CD14-positive monocyte (primary cell): Measurements from ENCODE around the gene TNFSF13B. TPM values are rescaled to one million over a fixed set of nuclear protein-coding genes. Genes with fewer than 3 reads are reported as not detected.
A peak's percentile ranks its signal among the peaks of the same experiment; 100 is the strongest.
"Not testable (repeated sequence)": the region's sequence is repeated elsewhere in the genome, so short reads cannot be mapped to it uniquely, and the experiment has no call there.

Source experiments
- DNase-seq, 3 donors: peaks; one replicate each; pipeline ENCODE4 v3.0.0-alpha.2; 2011 to 2022
- H2AFZ ChIP-seq: 2 replicates; pipeline ENCODE4 v1.6.0; 2012; ENCODE audit warnings: mild to moderate bottlenecking, low read depth, low read length, inconsistent platforms; ENCODE audit not compliant: insufficient read depth, poor library complexity, severe bottlenecking
- H3K27ac ChIP-seq, 2 donors: 1 replicate in 1 of 2; 2 replicates in 1 of 2; pipeline ENCODE4 v1.5.1; 2012 to 2013; ENCODE audit warnings: low read length in 2 of 2, control low read depth in 1 of 2, inconsistent platforms in 1 of 2, low read depth in 1 of 2, mild to moderate bottlenecking in 1 of 2
- H3K27me3 ChIP-seq, 2 donors: one replicate each; pipeline versions ENCODE4 v1.6.0 to v1.6.1; 2011 to 2013; ENCODE audit warnings: low read length in 2 of 2; ENCODE audit not compliant: control insufficient read depth in 2 of 2, insufficient read depth in 2 of 2
- H3K36me3 ChIP-seq, 2 donors: replicated peaks in 1 of 2; 1 replicate in 1 of 2; 2 replicates in 1 of 2; pipeline versions ENCODE4 v1.5.1 to v1.6.1; 2012 to 2013; ENCODE audit warnings: low read length in 2 of 2, control low read depth in 1 of 2, inconsistent platforms in 1 of 2, mild to moderate bottlenecking in 1 of 2; ENCODE audit not compliant: insufficient read depth in 2 of 2, control insufficient read depth in 1 of 2
- H3K4me1 ChIP-seq, 2 donors: 1 replicate in 1 of 2; 2 replicates in 1 of 2; pipeline versions ENCODE4 v1.5.1 to v1.6.1; 2012 to 2013; ENCODE audit warnings: low read length in 2 of 2, control low read depth in 1 of 2, inconsistent platforms in 1 of 2, mild to moderate bottlenecking in 1 of 2, moderate library complexity in 1 of 2; ENCODE audit not compliant: insufficient read depth in 2 of 2, control insufficient read depth in 1 of 2
- H3K4me2 ChIP-seq: replicated peaks from 2 replicates; pipeline ENCODE3; 2012; ENCODE audit warnings: low read length, moderate library complexity, mild to moderate bottlenecking; ENCODE audit not compliant: poor library complexity, severe bottlenecking; ENCODE audit errors: extremely low read depth
- H3K4me3 ChIP-seq, 3 experiments: fragments of 200-600 bp in 1 of 3; sonication (generic) in 1 of 3; replicated peaks in 1 of 3; 1 replicate in 2 of 3; 2 replicates in 1 of 3; pipeline ENCODE4 v1.5.1; 2011 to 2013; ENCODE audit warnings: low read length in 3 of 3, mild to moderate bottlenecking in 3 of 3, control low read depth in 2 of 3, low read depth in 2 of 3, inconsistent platforms in 1 of 3, moderate library complexity in 1 of 3
- H3K79me2 ChIP-seq: 2 replicates; pipeline ENCODE4 v1.6.0; 2012; ENCODE audit warnings: mild to moderate bottlenecking, control low read depth, inconsistent platforms, low read length, moderate library complexity; ENCODE audit not compliant: insufficient read depth
- H3K9ac ChIP-seq: 2 replicates; pipeline ENCODE4 v1.6.0; 2017; ENCODE audit warnings: low read length, mild to moderate bottlenecking; ENCODE audit not compliant: insufficient read depth, poor library complexity, severe bottlenecking
- H3K9me3 ChIP-seq, 2 donors: replicated peaks in 1 of 2; 1 replicate in 1 of 2; 2 replicates in 1 of 2; pipeline versions ENCODE4 v1.5.1 to v1.6.1; 2012 to 2013; ENCODE audit warnings: low read length in 2 of 2, control low read depth in 1 of 2; ENCODE audit not compliant: control insufficient read depth in 1 of 2, insufficient read depth in 1 of 2
- H4K20me1 ChIP-seq: 2 replicates; pipeline ENCODE4 v1.6.0; 2012; ENCODE audit warnings: mild to moderate bottlenecking, low read length, control low read depth, moderate library complexity; ENCODE audit not compliant: insufficient read depth
- H3K27ac Mint-ChIP-seq, 7 donors: one replicate each; pipeline ENCODE4 v1.8.0; 2020; ENCODE audit warnings: mild to moderate bottlenecking in 7 of 7, mixed read lengths in 7 of 7, moderate library complexity in 6 of 7, inconsistent platforms in 2 of 7
- H3K27me3 Mint-ChIP-seq, 3 donors: one replicate each; pipeline ENCODE4 v1.8.0; 2021 to 2022; ENCODE audit warnings: low read depth in 3 of 3, mild to moderate bottlenecking in 3 of 3, mixed read lengths in 3 of 3, moderate library complexity in 3 of 3, inconsistent platforms in 1 of 3
- H3K36me3 Mint-ChIP-seq, 2 donors: one replicate each; pipeline ENCODE4 v1.8.0; 2020; ENCODE audit warnings: mixed read lengths in 2 of 2, inconsistent platforms in 1 of 2, mild to moderate bottlenecking in 1 of 2
- H3K4me1 Mint-ChIP-seq: one replicate; pipeline ENCODE4 v1.8.0; 2020; ENCODE audit warnings: mild to moderate bottlenecking, mixed read lengths
- H3K4me3 Mint-ChIP-seq, 2 donors: one replicate each; pipeline ENCODE4 v1.8.0; 2020; ENCODE audit warnings: mild to moderate bottlenecking in 2 of 2, mixed read lengths in 2 of 2, moderate library complexity in 1 of 2
- H3K9me3 Mint-ChIP-seq, 7 donors: one replicate each; pipeline ENCODE4 v1.8.0; 2020 to 2022; ENCODE audit warnings: mixed read lengths in 7 of 7, mild to moderate bottlenecking in 6 of 7, moderate library complexity in 6 of 7, inconsistent platforms in 2 of 7
- WGBS: methylation state at CpG from one replicate; pipeline ENCODE4 v1.1.5; 2013; ENCODE audit warnings: missing lambda C conversion rate; ENCODE audit not compliant: insufficient coverage; 5-methylcytosine and 5-hydroxymethylcytosine counted together
- intact Hi-C, 2 donors: fragments of 100-400 bp; cut with micrococcal nuclease; formaldehyde crosslinking; loops; one replicate each; pipeline versions ENCODE4 v1.15.0 to v1.15.1; 2023
- polyA plus RNA-seq, 3 donors: library from polyadenylated mRNA; depleted of rRNA in 1 of 3; unstranded in 2 of 3; stranded (reverse) in 1 of 3; fragments of 300-500 nt in 2 of 3; fragments of >200 nt in 1 of 3; fragmentation: Illumina TruSeq in 2 of 3; gene quantifications; 1 replicate in 2 of 3; 2 replicates in 1 of 3; pipeline ENCODE4 v1.2.3, GENCODE V29; 2012 to 2021
- TF ChIP-seq, protein P1 (sequence below): fragments of 200-600 bp; IDR thresholded peaks from one replicate; pipeline ENCODE4 v1.8.0; 2022; ENCODE audit warnings: antibody characterized with exemption, mild to moderate bottlenecking

Gene TNFSF13B
- polyA plus RNA-seq, 3 donors: 117 to 587 (median 558) TPM

DNA sequence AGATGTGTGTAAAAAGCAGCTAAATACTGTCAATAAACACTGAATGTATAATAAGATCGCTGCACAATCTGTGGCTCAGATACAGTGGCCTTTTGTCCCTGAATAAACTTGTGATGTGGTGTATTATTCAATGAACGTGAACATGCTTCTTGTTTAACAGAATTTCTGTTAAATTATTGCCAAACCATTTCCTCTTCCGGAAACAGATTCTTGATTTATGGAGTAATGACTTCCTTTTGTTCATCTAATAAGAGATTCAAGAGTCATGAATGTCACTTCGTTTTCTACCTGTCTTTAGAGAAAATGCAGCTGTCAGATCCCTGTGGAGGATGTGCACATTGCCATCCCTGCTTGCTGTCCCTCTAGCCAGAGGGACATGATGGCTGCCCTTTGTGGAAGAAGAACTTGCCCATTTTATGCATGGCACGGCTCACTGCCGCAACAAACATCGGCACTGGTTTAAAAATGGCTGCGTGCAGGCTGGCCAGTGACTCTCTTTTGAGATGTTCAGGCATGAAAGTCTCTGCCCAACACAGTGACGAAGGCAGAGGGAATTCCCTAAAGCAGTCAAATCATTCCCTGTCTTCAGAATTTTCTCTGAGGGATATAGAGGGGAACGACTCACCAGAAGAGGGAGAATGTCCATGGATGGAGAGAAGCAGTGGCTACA lies 3.1 kb upstream of the TNFSF13B start:
- peak overlapping the region; percentile 95 to 99 for H3K27ac ChIP-seq
- H3K27me3 Mint-ChIP-seq: no peaks in the 10 kb centered on the region
- peak overlapping the region; percentile 69 for H3K9ac ChIP-seq
- TF ChIP-seq, protein P1, sequence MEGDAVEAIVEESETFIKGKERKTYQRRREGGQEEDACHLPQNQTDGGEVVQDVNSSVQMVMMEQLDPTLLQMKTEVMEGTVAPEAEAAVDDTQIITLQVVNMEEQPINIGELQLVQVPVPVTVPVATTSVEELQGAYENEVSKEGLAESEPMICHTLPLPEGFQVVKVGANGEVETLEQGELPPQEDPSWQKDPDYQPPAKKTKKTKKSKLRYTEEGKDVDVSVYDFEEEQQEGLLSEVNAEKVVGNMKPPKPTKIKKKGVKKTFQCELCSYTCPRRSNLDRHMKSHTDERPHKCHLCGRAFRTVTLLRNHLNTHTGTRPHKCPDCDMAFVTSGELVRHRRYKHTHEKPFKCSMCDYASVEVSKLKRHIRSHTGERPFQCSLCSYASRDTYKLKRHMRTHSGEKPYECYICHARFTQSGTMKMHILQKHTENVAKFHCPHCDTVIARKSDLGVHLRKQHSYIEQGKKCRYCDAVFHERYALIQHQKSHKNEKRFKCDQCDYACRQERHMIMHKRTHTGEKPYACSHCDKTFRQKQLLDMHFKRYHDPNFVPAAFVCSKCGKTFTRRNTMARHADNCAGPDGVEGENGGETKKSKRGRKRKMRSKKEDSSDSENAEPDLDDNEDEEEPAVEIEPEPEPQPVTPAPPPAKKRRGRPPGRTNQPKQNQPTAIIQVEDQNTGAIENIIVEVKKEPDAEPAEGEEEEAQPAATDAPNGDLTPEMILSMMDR: no peak
- WGBS: 0% methylated on average over 6 of the region's 10 CpGs
- no peaks in the 10 kb centered on the region for H3K27me3 ChIP-seq
- no peaks in the 10 kb centered on the region for H4K20me1 ChIP-seq
- peak overlapping the region; percentile 96 to 99 (median 98) for H3K27ac Mint-ChIP-seq
- no peaks in the 10 kb centered on the region for H3K9me3 ChIP-seq
- peak overlapping the region; percentile 86 for H3K4me2 ChIP-seq
- H2AFZ ChIP-seq: peak overlapping the region; percentile 85
- peaks cover 0 to 3% (median 0%) of the 10 kb centered on the region in 7 donors for H3K9me3 Mint-ChIP-seq
- DNase-seq: peak; percentile 53 to 78 (median 63)
- peaks cover 4 to 12% of the 10 kb centered on the region in 2 donors for H3K36me3 Mint-ChIP-seq
- H3K4me1 ChIP-seq: peaks cover 45 to 53% of the 10 kb centered on the region in 2 donors
- peak overlapping the region; percentile 39 to 98 (median 46) for H3K4me3 ChIP-seq
- H3K4me1 Mint-ChIP-seq: peaks cover 57% of the 10 kb centered on the region
- peaks cover 32% of the 10 kb centered on the region for H3K79me2 ChIP-seq
- intact Hi-C loops: loop anchor here in 1 of 2 donors (5.0 kb wide), 1 partner anchor 49 kb away; the partner anchor contains the start of genes ABHD13 and LIG4
- no peaks in the 10 kb centered on the region for H3K36me3 ChIP-seq
- peak overlapping the region; percentile 80 to 93 for H3K4me3 Mint-ChIP-seq

DNA sequence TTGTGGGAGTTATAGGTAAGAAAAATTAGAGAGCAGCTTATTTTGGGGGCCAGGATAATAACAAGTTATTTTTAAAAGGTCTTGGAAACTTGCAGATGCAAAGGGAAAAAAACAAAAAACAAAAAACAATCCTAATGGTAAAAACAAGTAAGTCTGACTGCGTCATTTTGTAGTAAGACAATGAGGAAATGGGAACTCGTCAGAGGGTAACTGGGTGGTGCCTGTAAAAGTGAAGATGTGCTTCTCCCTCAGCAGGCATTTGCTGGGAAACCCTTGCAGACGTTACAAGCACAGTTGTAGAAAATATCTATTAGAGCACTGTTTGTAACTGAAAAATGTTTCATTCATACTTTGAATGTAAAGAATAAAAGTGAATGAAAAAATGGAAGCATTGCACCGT lies 2.2 kb upstream of the TNFSF13B start:
- H3K4me2 ChIP-seq: peak overlapping the region; percentile 86
- H3K4me3 ChIP-seq: peak overlapping the region in 2 of 3 experiments; percentile 46 to 98
- DNase-seq: peak; percentile 62 to 75 (median 73)
- Mint-ChIP-seq H3K27me3 (no peaks in the 10 kb centered on the region), H3K4me3 (peak overlapping the region; percentile 48 to 93), H3K4me1 (peaks cover 53% of the 10 kb centered on the region), H3K9me3 (peaks cover 0 to 3% (median 0%) of the 10 kb centered on the region in 7 donors), H3K36me3 (peaks cover 2 to 9% of the 10 kb centered on the region in 2 donors), H3K27ac (peak overlapping the region; percentile 96 to 99 (median 98))
- TF ChIP-seq, protein P1: no peak
- no peaks in the 10 kb centered on the region for H3K9me3 ChIP-seq
- 0% methylated on average over 1 of the region's 4 CpGs for WGBS
- no peaks in the 10 kb centered on the region for H3K36me3 ChIP-seq
- H3K4me1 ChIP-seq: peaks cover 45 to 54% of the 10 kb centered on the region in 2 donors
- peak overlapping the region; percentile 85 for H2AFZ ChIP-seq
- H3K9ac ChIP-seq: peak overlapping the region; percentile 69
- intact Hi-C loops: loop anchor here in 1 of 2 donors (5.0 kb wide), 1 partner anchor 50 kb away; the partner anchor contains the start of genes ABHD13 and LIG4
- H4K20me1 ChIP-seq: no peaks in the 10 kb centered on the region
- peak overlapping the region; percentile 95 to 99 for H3K27ac ChIP-seq
- no peaks in the 10 kb centered on the region for H3K27me3 ChIP-seq
- peaks cover 41% of the 10 kb centered on the region for H3K79me2 ChIP-seq

DNA sequence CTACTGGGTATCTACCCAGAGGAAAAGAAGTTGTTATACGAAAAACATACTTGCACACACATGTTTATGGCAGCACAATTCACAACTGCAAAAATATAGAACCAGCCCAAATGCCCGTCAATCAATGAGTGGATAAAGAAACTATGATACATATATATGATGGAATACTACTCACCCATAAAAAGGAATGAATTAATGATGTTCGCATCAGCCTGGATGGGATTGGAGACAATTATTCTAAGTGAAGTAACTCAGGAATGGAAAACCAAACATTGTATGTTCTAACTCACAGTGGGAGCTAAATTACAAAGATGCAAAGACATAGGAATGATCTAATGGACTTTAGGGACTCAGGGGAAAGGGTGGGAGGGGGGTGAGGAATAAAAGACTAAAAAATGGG lies 1.7 kb upstream of the TNFSF13B start:
- H3K4me3 Mint-ChIP-seq, H3K27me3 Mint-ChIP-seq, DNase-seq, H3K9me3 Mint-ChIP-seq, H3K27me3 ChIP-seq, H3K36me3 ChIP-seq, H4K20me1 ChIP-seq, H3K9ac ChIP-seq, H2AFZ ChIP-seq, H3K9me3 ChIP-seq, H3K36me3 Mint-ChIP-seq: not testable (repeated sequence)
- no CpG with 5 or more reads among the region's 3 CpGs for WGBS
- H3K27ac ChIP-seq: peak overlapping the region in 1 of 2 donors; percentile 99
- Mint-ChIP-seq H3K4me1 (peaks cover 56% of the 10 kb centered on the region), H3K27ac (peak overlapping the region; percentile 96 to 99 (median 98))
- H3K4me2 ChIP-seq: peak overlapping the region; percentile 86
- H3K4me1 ChIP-seq: peaks cover 45 to 57% of the 10 kb centered on the region in 2 donors
- peaks cover 46% of the 10 kb centered on the region for H3K79me2 ChIP-seq
- peak overlapping the region in 1 of 3 experiments; percentile 98 for H3K4me3 ChIP-seq
- intact Hi-C loops: loop anchor here (2.0 to 5.0 kb wide), 2 partner anchors 49 to 51 kb away; partner anchors contain the start of genes ABHD13 (in 2 of the 2) and LIG4 (in 1 of the 2)
